ENCODE data around the gene LY6G5B. TPM values are rescaled to one million over a fixed set of nuclear protein-coding genes. Genes with fewer than 3 reads are reported as not detected.

Gene LY6G5B
- total RNA-seq, 1 donor from 2014 or later: 1.1 TPM

Other genes with a start within 250 kb of the LY6G5B start
- 7.2 and 7.9 TPM in 2 replicates for gene MICB, start 171.8 kb upstream of the LY6G5B start, total RNA-seq
- gene MCCD1, start 141.0 kb upstream of the LY6G5B start, total RNA-seq: not detected in 2 replicates
- gene DDX39B, start 128.0 kb upstream of the LY6G5B start, total RNA-seq: 272 and 278 TPM in 2 replicates
- 1.3 TPM in 2 replicates for gene ATP6V1G2, start 123.4 kb upstream of the LY6G5B start, total RNA-seq
- 16.5 and 24.9 TPM in 2 replicates for gene NFKBIL1, start 122.4 kb upstream of the LY6G5B start, total RNA-seq
- gene LTA, start 97.7 kb upstream of the LY6G5B start, total RNA-seq: not detected in 2 replicates
- 0.16 and 0.54 TPM in 2 replicates for gene TNF, start 94.4 kb upstream of the LY6G5B start, total RNA-seq
- gene LTB, start 87.6 kb upstream of the LY6G5B start, total RNA-seq: not detected in 2 replicates
- gene LST1, start 83.7 kb upstream of the LY6G5B start, total RNA-seq: 1.8 TPM in 1 of 2 replicates, not detected in the other
- not detected in 2 replicates for gene NCR3, start 77.0 kb upstream of the LY6G5B start, total RNA-seq
- not detected in 2 replicates for gene AIF1, start 54.7 kb upstream of the LY6G5B start, total RNA-seq
- 59.4 and 74.7 TPM in 2 replicates for gene PRRC2A, start 49.3 kb upstream of the LY6G5B start, total RNA-seq
- gene BAG6, start 17.3 kb upstream of the LY6G5B start, total RNA-seq: 200 and 228 TPM in 2 replicates
- gene APOM, start 14.1 kb upstream of the LY6G5B start, total RNA-seq: 7.6 TPM in 1 of 2 replicates, not detected in the other
- gene C6orf47, start 9.2 kb upstream of the LY6G5B start, total RNA-seq: 15.3 and 19.9 TPM in 2 replicates
- gene GPANK1, start 5.0 kb upstream of the LY6G5B start, total RNA-seq: 23.2 and 28.5 TPM in 2 replicates
- 218 and 219 TPM in 2 replicates for gene CSNK2B, start 3.9 kb upstream of the LY6G5B start, total RNA-seq
- gene LY6G5C, start 11.1 kb downstream of the LY6G5B start, total RNA-seq: not detected in 2 replicates
- gene ABHD16A, start 33.3 kb downstream of the LY6G5B start, total RNA-seq: 28.3 and 28.8 TPM in 2 replicates
- not detected in 2 replicates for gene LY6G6F, start 36.9 kb downstream of the LY6G5B start, total RNA-seq
- not detected in 2 replicates for gene LY6G6D, start 45.4 kb downstream of the LY6G5B start, total RNA-seq
- not detected in 2 replicates for gene LY6G6C, start 51.8 kb downstream of the LY6G5B start, total RNA-seq
- not detected in 2 replicates for gene MPIG6B, start 53.4 kb downstream of the LY6G5B start, total RNA-seq
- 32.1 and 53.8 TPM in 2 replicates for gene DDAH2, start 59.3 kb downstream of the LY6G5B start, total RNA-seq
- 478 and 525 TPM in 2 replicates for gene CLIC1, start 66.6 kb downstream of the LY6G5B start, total RNA-seq
- gene MSH5, start 70.0 kb downstream of the LY6G5B start, total RNA-seq: 2.1 and 4.3 TPM in 2 replicates
- 0.54 TPM in 1 of 2 replicates, not detected in the other for gene SAPCD1, start 92.7 kb downstream of the LY6G5B start, total RNA-seq
- gene VWA7, start 107.4 kb downstream of the LY6G5B start, total RNA-seq: under 0.01 TPM in 1 of 2 replicates, not detected in the other
- 40.1 and 59.8 TPM in 2 replicates for gene VARS1, start 125.8 kb downstream of the LY6G5B start, total RNA-seq
- gene LSM2, start 137.0 kb downstream of the LY6G5B start, total RNA-seq: 20.9 and 37.3 TPM in 2 replicates
- gene HSPA1L, start 145.3 kb downstream of the LY6G5B start, total RNA-seq: 0.49 TPM in 1 of 2 replicates, not detected in the other
- 59.8 and 77.6 TPM in 2 replicates for gene HSPA1A, start 145.6 kb downstream of the LY6G5B start, total RNA-seq
- 61.4 and 72.9 TPM in 2 replicates for gene HSPA1B, start 157.8 kb downstream of the LY6G5B start, total RNA-seq
- gene NEU1, start 192.8 kb downstream of the LY6G5B start, total RNA-seq: 37.5 and 55.9 TPM in 2 replicates
- not detected in 2 replicates for gene SLC44A4, start 209.0 kb downstream of the LY6G5B start, total RNA-seq
- 26.0 and 35.0 TPM in 2 replicates for gene EHMT2, start 227.7 kb downstream of the LY6G5B start, total RNA-seq
- gene ZBTB12, start 232.1 kb downstream of the LY6G5B start, total RNA-seq: 1.8 and 2.1 TPM in 2 replicates

All from cardiac atrium fibroblast (primary cell).